Esophagus squamous epithelium (tissue), 5 donors: Measurements from ENCODE around the gene RBKS. TPM values are rescaled to one million over a fixed set of nuclear protein-coding genes. Genes with fewer than 3 reads are reported as not detected.

ENCODE experiments used
- DNase-seq: peaks from one replicate; lab custom pipeline; 2025; lab: John Stamatoyannopoulos, UW
- H3K27ac ChIP-seq, 4 donors: fragments of 200-600 bp; sonication (generic); one replicate each; pipeline ENCODE4 v1.5.1; 2016 to 2019; ENCODE audit warnings: mild to moderate bottlenecking in 1 of 4
- H3K27me3 ChIP-seq, 4 donors: fragments of 200-600 bp; sonication (generic); 1 replicate in 3 of 4; 2 replicates in 1 of 4; pipeline versions ENCODE4 v1.5.1 to v1.6.0; 2017 to 2021; ENCODE audit warnings: antibody characterized with exemption in 1 of 4
- H3K36me3 ChIP-seq, 3 donors: fragments of 200-600 bp; sonication (generic); one replicate each; pipeline ENCODE4 v1.5.1; 2016 to 2019
- H3K4me1 ChIP-seq, 3 donors: fragments of 200-600 bp; sonication (generic); one replicate each; pipeline ENCODE4 v1.5.1; 2017 to 2019
- H3K4me3 ChIP-seq, 4 donors: fragments of 200-600 bp; sonication (generic); 1 replicate in 3 of 4; 2 replicates in 1 of 4; pipeline ENCODE4 v1.5.1; 2016 to 2019; ENCODE audit warnings: mild to moderate bottlenecking in 2 of 4, moderate library complexity in 1 of 4
- H3K9me3 ChIP-seq, 3 donors: fragments of 200-600 bp; sonication (generic); one replicate each; pipeline ENCODE4 v1.5.1; 2016 to 2019
- CTCF ChIP-seq, 6 experiments: fragments of 450-650 bp in 4 of 6; fragments of 200-600 bp in 2 of 6; sonication (generic) in 2 of 6; IDR thresholded peaks; one replicate each; pipeline ENCODE4 v1.5.1; 2016 to 2019; ENCODE audit warnings: antibody characterized with exemption in 6 of 6, mild to moderate bottlenecking in 4 of 6, moderate library complexity in 4 of 6
- POLR2A ChIP-seq, 4 donors: fragments of 450-650 bp; IDR thresholded peaks; one replicate each; pipeline ENCODE4 v1.6.1; 2017; ENCODE audit warnings: antibody characterized with exemption in 4 of 4, mild to moderate bottlenecking in 4 of 4, moderate library complexity in 3 of 4
- WGBS, 2 donors: methylation state at CpG; one replicate each; pipeline ENCODE4 v1.1.5; 2018; 5-methylcytosine and 5-hydroxymethylcytosine counted together
- intact Hi-C: fragments of 100-400 bp; cut with DNase I; formaldehyde crosslinking; loops from one replicate; pipeline ENCODE4 v1.15.0; 2022
- total RNA-seq, 4 donors: library from RNA; depleted of rRNA; stranded (reverse); fragments of >200 nt; gene quantifications; one replicate each; pipeline ENCODE4 v1.1.0, GENCODE V29; 2016
- donor health status: DM: yes; HTN: yes; CAD: no.

RBKS gene
- total RNA-seq, 4 donors from 2014 or later = 1.4 to 5.2 (median 1.6) TPM

DNA sequence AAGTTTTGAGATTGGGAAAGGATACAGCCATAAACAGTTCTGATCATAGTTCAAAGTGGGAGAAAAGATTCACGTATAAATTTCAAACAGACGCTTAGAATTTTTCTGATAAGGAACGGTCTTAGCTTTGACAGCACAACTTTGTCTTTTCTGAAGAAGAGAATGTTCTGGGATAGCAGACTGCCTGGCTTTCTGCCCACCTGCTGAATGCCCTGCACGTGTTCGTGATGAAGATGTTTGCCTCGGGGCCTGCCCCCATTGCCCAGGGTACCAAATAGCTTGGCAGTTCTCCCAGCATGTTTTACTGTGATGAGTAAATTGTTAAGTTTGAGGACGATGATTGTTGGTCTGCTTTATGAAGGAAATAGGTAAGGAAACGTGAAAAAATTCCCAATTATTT is 114.1 kb downstream of the RBKS start:
- no peak overlapping the region for H3K4me3 ChIP-seq
- no peaks in the 10 kb centered on the region for H3K9me3 ChIP-seq
- intact Hi-C loops = no loop called here
- H3K27me3 ChIP-seq = no peaks in the 10 kb centered on the region
- TF ChIP-seq CTCF (IDR thresholded peaks at IDR 0.05) (no peak), POLR2A (IDR thresholded peaks at IDR 0.05) (no peak)
- 34 to 47% methylated on average over 8 of the region's 8 CpGs for WGBS, 2 donors
- DNase-seq = no peak
- peak overlapping the region in 3 of 4 donors; percentile 22 to 82 (median 73) for H3K27ac ChIP-seq
- H3K4me1 ChIP-seq = peaks cover 13 to 87% (median 29%) of the 10 kb centered on the region in 3 donors
- peaks cover 0 to 62% (median 0%) of the 10 kb centered on the region in 3 donors for H3K36me3 ChIP-seq

GRCh38 chr2:27773959-27774358 is 116.2 kb downstream of the RBKS start:
- 55 to 83% methylated on average over 5 of the region's 5 CpGs for WGBS, 2 donors
- TF ChIP-seq CTCF (IDR thresholded peaks at IDR 0.05) (no peak), POLR2A (IDR thresholded peaks at IDR 0.05) (no peak)

GRCh38 chr2:27772804-27773203 is 117.4 kb downstream of the RBKS start:
- Histone ChIP-seq H3K27ac (peak overlapping the region in 3 of 4 donors; percentile 28 to 94 (median 86)), H3K4me1 (peaks cover 13 to 63% (median 23%) of the 10 kb centered on the region in 3 donors), H3K36me3 (peaks cover 0 to 34% (median 0%) of the 10 kb centered on the region in 3 donors), H3K4me3 (peak overlapping the region in 3 of 4 donors; percentile 71 to 98 (median 86)), H3K27me3 (peaks cover 0 to 4% (median 0%) of the 10 kb centered on the region in 4 donors), H3K9me3 (no peaks in the 10 kb centered on the region)
- no peak for DNase-seq
- intact Hi-C loops = no loop called here
- TF ChIP-seq POLR2A (IDR thresholded peaks at IDR 0.05) = no peak
- TF ChIP-seq CTCF (IDR thresholded peaks at IDR 0.05) = no peak
- 0 to 17% methylated on average over 1 to 2 of the region's 2 CpGs for WGBS, 2 donors

More at GRCh38 chr2:27773959-27774358, 116.2 kb downstream of the RBKS start:
- Histone ChIP-seq H3K4me3 (peak overlapping the region in 1 of 4 donors; percentile 98), H3K9me3 (no peaks in the 10 kb centered on the region), H3K36me3 (peaks cover 0 to 43% (median 0%) of the 10 kb centered on the region in 3 donors), H3K4me1 (peaks cover 13 to 75% (median 26%) of the 10 kb centered on the region in 3 donors), H3K27ac (peak overlapping the region in 3 of 4 donors; percentile 29 to 94 (median 73)), H3K27me3 (peaks cover 0 to 3% (median 0%) of the 10 kb centered on the region in 4 donors)
- DNase-seq = no peak
- intact Hi-C loops = no loop called here

GRCh38 chr2:27771548-27772335 is 118.4 kb downstream of the RBKS start, which contains the start of gene MRPL33:
MRPL33 (plus strand) TSS chr2:27771719; CDS start chr2:27771778, 59 bp downstream.
- peak; percentile 60 for DNase-seq
- Histone ChIP-seq H3K36me3 (peaks cover 0 to 24% (median 0%) of the 10 kb centered on the region in 3 donors), H3K27ac (peak within 1 kb of the TSS; percentile 85 to 97 (median 90)), H3K27me3 (peaks cover 0 to 4% (median 0%) of the 10 kb centered on the region in 4 donors), H3K4me1 (peaks cover 13 to 53% (median 21%) of the 10 kb centered on the region in 3 donors), H3K9me3 (no peaks in the 10 kb centered on the region), H3K4me3 (peak within 1 kb of the TSS; percentile 65 to 98 (median 78))
- TF ChIP-seq CTCF (IDR thresholded peaks at IDR 0.05) = peak in 1 of 6 experiments; percentile 17
- TF ChIP-seq POLR2A (IDR thresholded peaks at IDR 0.05) = peak in 2 of 4 donors; percentile 59 to 68
- 0% methylated on average over 9 to 13 of the region's 48 CpGs for WGBS, 2 donors
- intact Hi-C loops = no loop called here

DNA sequence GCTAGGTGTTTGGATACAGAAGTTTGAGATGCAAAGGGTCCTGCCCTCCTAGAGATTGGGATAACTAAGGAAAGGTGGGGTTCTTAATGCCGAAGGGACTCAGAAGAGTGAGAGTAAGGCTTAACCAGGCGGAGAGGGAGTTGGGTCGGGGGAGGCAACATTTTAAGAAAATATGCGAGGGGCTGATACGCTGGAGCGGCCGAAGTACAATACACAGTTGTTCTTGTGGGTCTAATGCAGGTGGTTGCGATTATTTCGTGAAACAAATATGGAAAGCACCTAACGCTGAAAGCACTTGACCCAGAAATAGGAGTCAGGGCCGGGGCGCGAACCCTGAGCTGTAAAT is 119.0 kb downstream of the RBKS start:
- Histone ChIP-seq H3K36me3 (peaks cover 0 to 20% (median 0%) of the 10 kb centered on the region in 3 donors), H3K27me3 (peaks cover 0 to 4% (median 0%) of the 10 kb centered on the region in 4 donors), H3K27ac (peak overlapping the region; percentile 85 to 97 (median 90)), H3K9me3 (no peaks in the 10 kb centered on the region), H3K4me3 (peak overlapping the region; percentile 65 to 98 (median 78)), H3K4me1 (peaks cover 13 to 49% (median 21%) of the 10 kb centered on the region in 3 donors)
- intact Hi-C loops = no loop called here
- 9 to 10% methylated on average over 13 of the region's 13 CpGs for WGBS, 2 donors
- TF ChIP-seq POLR2A (IDR thresholded peaks at IDR 0.05) (no peak), CTCF (IDR thresholded peaks at IDR 0.05) (no peak)
- DNase-seq = no peak
